GM21381 (cell line): ENCODE data around the gene GIMD1.

Source experiments
- ATAC-seq: cut with Tn5 transposase; IDR thresholded peaks from one replicate; pipeline ENCODE4 v1.9.1; 2021; ENCODE audit warnings: mild to moderate bottlenecking, moderate library complexity; ENCODE audit not compliant: unreplicated experiment

Gene GIMD1

GRCh38 chr4:106315968-106316772 is 52.4 kb downstream of the GIMD1 start, which contains the start of the genes AIMP1 and TBCK:
TSS of gene AIMP1 (plus strand) at chr4:106316550. CDS start at chr4:106325010, 8,460 bp downstream.
TSS of gene TBCK (minus strand) at chr4:106316209. CDS start at chr4:106308960, 7,249 bp downstream.
- peak; percentile 83 for ATAC-seq

DNA sequence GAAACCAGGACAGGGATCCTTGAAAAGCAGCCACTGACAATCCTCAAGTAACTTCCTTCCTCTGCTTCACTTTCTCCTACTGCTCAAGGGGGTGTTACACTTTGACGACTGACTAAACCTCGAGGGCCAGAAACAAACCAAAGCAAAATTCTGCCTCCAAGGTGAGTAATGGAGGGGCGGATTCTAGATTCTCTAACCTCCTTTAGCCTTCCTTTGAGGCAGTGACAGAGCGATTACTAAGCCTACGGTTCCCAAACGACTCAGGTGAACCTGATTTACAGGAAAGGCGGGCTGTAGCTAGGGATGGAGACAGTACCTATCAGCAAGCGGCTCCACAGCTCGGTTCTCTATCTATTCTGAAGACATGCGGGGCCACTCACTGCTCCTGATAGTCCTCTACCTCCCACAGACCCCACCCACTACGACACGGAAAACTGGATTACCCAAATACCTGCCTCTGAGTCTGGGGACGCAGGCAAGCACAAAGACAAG is 53.1 kb downstream of the GIMD1 start:
- ATAC-seq = peak; percentile 28

DNA sequence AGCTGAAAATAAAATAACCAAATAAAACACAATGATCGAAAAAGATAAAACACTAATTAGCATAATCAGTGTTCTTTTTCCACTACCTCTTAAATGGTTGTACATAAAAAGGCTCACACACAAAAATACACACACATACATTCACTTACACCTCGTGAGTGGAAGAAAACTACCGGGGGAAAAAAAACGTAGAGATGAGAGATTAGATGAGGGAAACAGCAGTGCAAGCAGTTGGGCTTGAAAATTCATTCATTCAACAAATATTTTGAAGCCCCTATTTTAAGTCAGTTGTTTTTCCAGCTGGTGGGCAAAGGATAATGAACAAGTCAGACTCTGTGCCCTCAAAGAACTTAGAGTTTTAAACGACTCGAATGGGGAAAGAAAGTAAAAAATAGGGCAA is 53.6 kb downstream of the GIMD1 start:
- ATAC-seq = no peak

DNA sequence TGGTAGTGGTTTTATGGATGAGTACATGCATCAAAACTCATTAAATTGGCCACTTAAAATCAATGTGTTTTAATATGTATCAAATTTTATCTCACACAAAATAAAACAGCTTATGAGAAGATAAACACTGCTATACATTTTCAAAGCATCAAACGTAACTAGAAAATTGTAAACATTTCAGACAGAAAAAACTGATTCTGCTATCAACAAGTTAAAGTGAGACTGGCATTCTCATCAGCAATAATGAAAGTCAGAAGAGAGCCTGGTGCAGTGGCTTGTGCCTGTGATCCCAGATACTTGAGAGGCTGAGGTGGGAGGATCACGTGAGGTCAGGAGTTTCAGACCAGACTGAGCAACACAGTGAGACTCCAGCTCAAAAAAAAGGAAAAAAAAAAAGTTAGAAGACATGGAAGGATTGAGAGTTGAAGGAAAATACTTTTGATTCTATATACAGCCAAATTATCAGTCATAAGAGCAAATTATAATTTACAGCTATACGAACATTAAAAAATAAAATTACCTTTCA is 55.5 kb downstream of the GIMD1 start:
- ATAC-seq = no peak

DNA sequence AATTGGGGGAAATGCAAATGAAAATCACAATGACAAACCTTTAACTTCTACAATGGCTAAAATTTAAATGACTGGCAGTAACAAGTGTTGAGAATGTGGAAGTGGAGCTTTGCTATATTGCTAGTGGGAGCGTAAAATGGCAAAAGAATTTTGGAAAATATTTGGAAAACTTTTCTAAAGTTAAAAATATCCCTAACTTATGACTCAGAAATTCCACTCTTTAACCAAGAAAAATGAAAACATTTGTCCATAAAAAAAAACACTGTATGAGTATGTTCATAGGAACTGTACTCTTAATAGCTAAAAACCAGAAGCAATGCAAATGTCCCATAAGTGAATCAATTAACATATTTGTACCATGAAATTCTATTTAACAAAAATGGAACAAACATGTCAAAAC is 56.2 kb downstream of the GIMD1 start:
- no peak for ATAC-seq
